ENCODE data around the gene SLC18A3. TPM values are rescaled to one million over a fixed set of nuclear protein-coding genes. Genes with fewer than 3 reads are reported as not detected.

Gene SLC18A3
- total RNA-seq, 4 donors from 2014 or later: 0.42 to 1.7 (median 0.81) TPM

GRCh38 chr10:49654036-49654693 lies 44.1 kb downstream of the SLC18A3 start:
- intact Hi-C loops (cut with DNase I): no loop called here
- Histone ChIP-seq H3K9me3 (peaks cover 0 to 12% (median 4%) of the 10 kb centered on the region in 4 donors), H3K27ac (replicated peaks in 1 of 4) (no peak overlapping the region), H3K27me3 (peaks cover 0 to 43% (median 0%) of the 10 kb centered on the region in 4 donors), H3K4me3 (no peak overlapping the region), H3K36me3 (no peaks in the 10 kb centered on the region), H3K4me1 (no peaks in the 10 kb centered on the region)
- TF ChIP-seq CTCF (IDR thresholded peaks at IDR 0.05): no peak
- no peak for TF ChIP-seq POLR2AphosphoS5 (IDR thresholded peaks at IDR 0.05)
- no peak for TF ChIP-seq POLR2A (IDR thresholded peaks at IDR 0.05; ENCODE audit: low read depth)
- TF ChIP-seq EP300 (IDR thresholded peaks at IDR 0.05): no peak
- WGBS: 66% methylated on average over 4 of the region's 5 CpGs
- peak; percentile 81 for DNase-seq (ENCODE audit: extremely low spot score)

GRCh38 chr10:49655099-49655498 lies 45.0 kb downstream of the SLC18A3 start:
- TF ChIP-seq POLR2AphosphoS5 (IDR thresholded peaks at IDR 0.05) (no peak), CTCF (IDR thresholded peaks at IDR 0.05) (no peak)
- Histone ChIP-seq H3K36me3 (no peaks in the 10 kb centered on the region), H3K4me1 (no peaks in the 10 kb centered on the region), H3K9me3 (peaks cover 0 to 21% (median 10%) of the 10 kb centered on the region in 4 donors), H3K27ac (replicated peaks in 1 of 4) (no peak overlapping the region), H3K27me3 (peaks cover 0 to 39% (median 0%) of the 10 kb centered on the region in 4 donors), H3K4me3 (no peak overlapping the region)
- peak; percentile 89 for DNase-seq (ENCODE audit: extremely low spot score)
- intact Hi-C loops (cut with DNase I): no loop called here
- WGBS: 88% methylated on average over 12 of the region's 18 CpGs

DNA sequence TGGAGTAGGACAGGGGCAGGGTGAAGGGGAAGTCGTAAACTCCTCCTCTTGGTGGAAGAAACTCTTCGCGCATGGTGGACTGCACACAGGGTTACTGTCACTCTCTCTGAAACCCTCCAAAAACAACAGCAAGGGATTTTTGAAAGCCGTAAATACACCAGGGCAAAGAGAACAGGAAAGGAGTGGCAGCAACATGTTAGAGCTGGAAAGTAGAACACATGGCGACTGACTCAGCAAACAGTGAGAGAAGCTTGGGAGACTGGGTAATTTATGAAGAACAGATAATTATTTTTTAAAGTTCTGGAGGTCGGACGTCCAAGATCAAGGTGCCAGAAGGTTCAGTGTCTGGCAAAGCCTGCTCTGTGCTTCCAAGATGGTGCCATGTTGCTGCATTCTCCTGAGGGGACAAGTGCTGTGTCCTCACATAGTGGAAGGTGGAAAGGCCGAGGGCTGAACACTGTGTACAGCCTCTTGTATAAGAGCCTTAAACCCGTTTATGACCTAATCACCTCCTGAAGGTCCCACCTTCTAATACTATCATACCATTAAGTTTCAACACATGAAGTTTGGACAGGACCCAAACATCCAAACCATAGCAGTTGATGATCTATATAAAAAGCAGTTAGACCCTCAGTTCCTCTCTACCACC lies 46.9 kb downstream of the SLC18A3 start:
- 84% methylated on average over 9 of the region's 9 CpGs for WGBS
- Histone ChIP-seq H3K27me3 (peaks cover 0 to 26% (median 0%) of the 10 kb centered on the region in 4 donors), H3K36me3 (no peaks in the 10 kb centered on the region), H3K4me3 (no peak overlapping the region), H3K27ac (replicated peaks in 1 of 4) (no peak overlapping the region), H3K9me3 (peaks cover 0 to 21% (median 10%) of the 10 kb centered on the region in 4 donors), H3K4me1 (no peaks in the 10 kb centered on the region)
- no peak for DNase-seq (ENCODE audit: extremely low spot score)
- TF ChIP-seq CTCF (IDR thresholded peaks at IDR 0.05) (no peak), POLR2AphosphoS5 (IDR thresholded peaks at IDR 0.05) (no peak), EP300 (IDR thresholded peaks at IDR 0.05) (no peak), POLR2A (IDR thresholded peaks at IDR 0.05; ENCODE audit: low read depth) (no peak)
- intact Hi-C loops (cut with DNase I): no loop called here

- H3K27me3 ChIP-seq: peaks cover 0 to 21% (median 0%) of the 10 kb centered on the region in 4 donors
- intact Hi-C loops (cut with DNase I): no loop called here
- no peak for DNase-seq (ENCODE audit: extremely low spot score)
- H3K4me3 ChIP-seq: no peak overlapping the region
- no peak overlapping the region for H3K27ac ChIP-seq (replicated peaks in 1 of 4)
- WGBS: 69% methylated on average over 1 of the region's 1 CpG
- peaks cover 0 to 21% (median 10%) of the 10 kb centered on the region in 4 donors for H3K9me3 ChIP-seq
- H3K4me1 ChIP-seq: no peaks in the 10 kb centered on the region
- no peaks in the 10 kb centered on the region for H3K36me3 ChIP-seq
- TF ChIP-seq POLR2A (IDR thresholded peaks at IDR 0.05; ENCODE audit: low read depth) (no peak), POLR2AphosphoS5 (IDR thresholded peaks at IDR 0.05) (no peak), EP300 (IDR thresholded peaks at IDR 0.05) (no peak), CTCF (IDR thresholded peaks at IDR 0.05) (no peak)
Measured at GRCh38 chr10:49657606-49658005, 47.5 kb downstream of the SLC18A3 start.

Measured in esophagus muscularis mucosa (tissue), 4 donors.